ENCODE data around the gene SDK2.
"Not testable (repeated sequence)": the region's sequence is repeated elsewhere in the genome, so short reads cannot be mapped to it uniquely, and the experiment has no call there.

Gene SDK2

DNA sequence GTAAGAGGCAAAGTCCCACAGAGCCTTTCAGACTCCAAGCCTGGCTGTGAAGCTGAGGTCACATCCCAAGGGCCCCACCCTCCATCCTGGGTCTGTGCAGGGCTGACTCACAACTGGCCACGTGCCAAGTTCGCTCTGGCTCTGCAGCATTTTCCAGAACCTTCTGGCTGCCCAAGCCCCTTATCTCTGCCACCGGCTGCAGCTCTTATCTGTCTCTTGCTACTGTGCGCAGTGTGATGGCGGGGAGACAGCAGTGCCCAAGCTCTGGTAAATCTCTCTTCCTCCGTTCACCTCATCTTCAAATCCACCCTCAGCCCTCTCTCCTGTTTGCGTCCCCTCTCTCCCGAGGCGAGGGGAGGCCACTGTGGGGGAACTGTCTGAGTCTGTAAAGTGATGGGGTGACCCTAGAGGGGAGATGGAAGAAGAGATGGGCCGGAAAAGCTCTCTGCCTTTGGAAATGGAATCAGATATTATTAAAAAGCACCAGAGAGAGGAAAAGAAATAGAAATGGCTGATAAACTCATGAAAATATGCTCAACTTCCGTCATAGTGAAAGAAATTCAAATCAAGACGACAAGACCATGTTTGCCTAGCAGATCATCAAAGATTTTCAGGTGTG is 169.8 kb downstream of the SDK2 start:
- Histone ChIP-seq H3K79me2 (ENCODE audit: low read length) (no peaks in the 10 kb centered on the region), H3K9me2 (replicated peaks; ENCODE audit: insufficient read depth, low read length) (no peaks in the 10 kb centered on the region), H3K27me3 (replicated peaks; ENCODE audit: insufficient read depth, low read length) (peaks cover 78% of the 10 kb centered on the region)

DNA sequence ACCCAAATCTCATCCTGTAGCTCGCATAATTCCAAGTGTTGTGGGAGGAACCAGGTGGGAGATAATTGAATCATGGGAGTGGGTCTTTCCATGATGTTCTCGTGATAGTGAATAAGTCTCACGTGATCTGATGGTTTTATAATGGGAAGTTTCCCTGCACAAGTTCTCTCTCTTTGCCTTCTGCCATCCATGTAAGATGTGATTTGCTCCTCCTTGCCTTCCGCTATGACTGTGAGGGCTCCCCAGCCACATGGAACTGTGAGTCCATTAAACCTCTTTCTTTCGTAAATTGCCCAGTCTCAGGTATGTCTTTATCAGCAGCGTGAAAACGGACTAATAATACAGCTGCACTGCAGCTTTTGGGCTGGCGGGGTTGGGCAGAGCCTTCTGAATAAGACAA is 171.5 kb downstream of the SDK2 start:
- not testable (repeated sequence) for H4K20me1 ChIP-seq (ENCODE audit: insufficient read depth, low read length); DNase-seq; H2AFZ ChIP-seq (ENCODE audit: low read length); H3K4me2 ChIP-seq (ENCODE audit: low read depth, low read length); H3K4me3 ChIP-seq (ENCODE audit: low read length); H3K9me3 ChIP-seq (replicated peaks; ENCODE audit: insufficient read depth, low read length); H3K79me2 ChIP-seq (ENCODE audit: low read length); H3K4me1 ChIP-seq (ENCODE audit: low read length); H3K9me2 ChIP-seq (replicated peaks; ENCODE audit: insufficient read depth, low read length); H3K27ac ChIP-seq (ENCODE audit: low read length); H3K9ac ChIP-seq (ENCODE audit: low read length); H3F3A ChIP-seq (ENCODE audit: insufficient read depth, low read length); H3K36me3 ChIP-seq (replicated peaks; ENCODE audit: insufficient read depth, low read length)
- H3K27me3 ChIP-seq (replicated peaks; ENCODE audit: insufficient read depth, low read length) = peaks cover 68% of the 10 kb centered on the region

More for the DNA sequence above, 169.8 kb downstream of the SDK2 start:
- Histone ChIP-seq H3F3A (ENCODE audit: insufficient read depth, low read length) (no peaks in the 10 kb centered on the region), H3K4me2 (ENCODE audit: low read depth, low read length) (no peak overlapping the region), H4K20me1 (ENCODE audit: insufficient read depth, low read length) (no peaks in the 10 kb centered on the region), H3K4me3 (ENCODE audit: low read length) (no peak overlapping the region), H3K36me3 (replicated peaks; ENCODE audit: insufficient read depth, low read length) (no peaks in the 10 kb centered on the region), H3K4me1 (ENCODE audit: low read length) (no peaks in the 10 kb centered on the region), H2AFZ (ENCODE audit: low read length) (no peak overlapping the region), H3K27ac (ENCODE audit: low read length) (no peak overlapping the region), H3K9ac (ENCODE audit: low read length) (no peak overlapping the region), H3K9me3 (replicated peaks; ENCODE audit: insufficient read depth, low read length) (no peaks in the 10 kb centered on the region)
- no peak for TF ChIP-seq EZH2phosphoT487 (IDR thresholded peaks at IDR 0.05; ENCODE audit: low read length)
- no peak for TF ChIP-seq EZH2 (optimal IDR thresholded peaks at IDR 0.05; ENCODE audit: low read depth, low read length)
- TF ChIP-seq, protein P1, sequence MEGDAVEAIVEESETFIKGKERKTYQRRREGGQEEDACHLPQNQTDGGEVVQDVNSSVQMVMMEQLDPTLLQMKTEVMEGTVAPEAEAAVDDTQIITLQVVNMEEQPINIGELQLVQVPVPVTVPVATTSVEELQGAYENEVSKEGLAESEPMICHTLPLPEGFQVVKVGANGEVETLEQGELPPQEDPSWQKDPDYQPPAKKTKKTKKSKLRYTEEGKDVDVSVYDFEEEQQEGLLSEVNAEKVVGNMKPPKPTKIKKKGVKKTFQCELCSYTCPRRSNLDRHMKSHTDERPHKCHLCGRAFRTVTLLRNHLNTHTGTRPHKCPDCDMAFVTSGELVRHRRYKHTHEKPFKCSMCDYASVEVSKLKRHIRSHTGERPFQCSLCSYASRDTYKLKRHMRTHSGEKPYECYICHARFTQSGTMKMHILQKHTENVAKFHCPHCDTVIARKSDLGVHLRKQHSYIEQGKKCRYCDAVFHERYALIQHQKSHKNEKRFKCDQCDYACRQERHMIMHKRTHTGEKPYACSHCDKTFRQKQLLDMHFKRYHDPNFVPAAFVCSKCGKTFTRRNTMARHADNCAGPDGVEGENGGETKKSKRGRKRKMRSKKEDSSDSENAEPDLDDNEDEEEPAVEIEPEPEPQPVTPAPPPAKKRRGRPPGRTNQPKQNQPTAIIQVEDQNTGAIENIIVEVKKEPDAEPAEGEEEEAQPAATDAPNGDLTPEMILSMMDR (IDR thresholded peaks at IDR 0.05; ENCODE audit: low read length) = no peak
- DNase-seq = no peak

DNA sequence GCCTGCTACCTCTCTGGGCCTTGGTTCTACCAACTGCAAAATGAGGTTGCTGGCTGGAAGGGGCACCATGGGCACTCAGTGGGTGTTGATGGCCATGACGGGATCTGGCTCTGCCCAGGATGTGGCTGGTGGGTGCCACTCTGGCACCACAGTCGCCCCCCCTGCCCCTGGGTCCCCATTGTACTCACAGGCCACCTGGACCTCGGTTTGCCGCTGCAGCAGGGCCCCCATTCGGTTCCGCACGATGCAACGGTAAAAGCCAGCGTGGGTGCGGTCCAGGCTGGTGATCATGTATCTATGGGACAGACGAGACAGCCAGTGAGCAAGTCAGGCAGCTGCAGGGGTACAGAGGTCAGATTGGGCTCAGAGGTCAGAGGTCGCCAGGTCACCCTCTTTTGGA is 172.3 kb downstream of the SDK2 start:
- Histone ChIP-seq H3K36me3 (replicated peaks; ENCODE audit: insufficient read depth, low read length) (no peaks in the 10 kb centered on the region), H3K4me2 (ENCODE audit: low read depth, low read length) (no peak overlapping the region), H4K20me1 (ENCODE audit: insufficient read depth, low read length) (no peaks in the 10 kb centered on the region), H2AFZ (ENCODE audit: low read length) (no peak overlapping the region), H3K27ac (ENCODE audit: low read length) (no peak overlapping the region), H3K27me3 (replicated peaks; ENCODE audit: insufficient read depth, low read length) (peaks cover 66% of the 10 kb centered on the region), H3F3A (ENCODE audit: insufficient read depth, low read length) (no peaks in the 10 kb centered on the region), H3K9me3 (replicated peaks; ENCODE audit: insufficient read depth, low read length) (no peaks in the 10 kb centered on the region), H3K4me1 (ENCODE audit: low read length) (no peaks in the 10 kb centered on the region), H3K79me2 (ENCODE audit: low read length) (no peaks in the 10 kb centered on the region), H3K9me2 (replicated peaks; ENCODE audit: insufficient read depth, low read length) (no peaks in the 10 kb centered on the region), H3K4me3 (ENCODE audit: low read length) (no peak overlapping the region), H3K9ac (ENCODE audit: low read length) (no peak overlapping the region)
- TF ChIP-seq EZH2 (optimal IDR thresholded peaks at IDR 0.05; ENCODE audit: low read depth, low read length) = no peak
- TF ChIP-seq, protein P1 (IDR thresholded peaks at IDR 0.05; ENCODE audit: low read length) = no peak
- TF ChIP-seq EZH2phosphoT487 (IDR thresholded peaks at IDR 0.05; ENCODE audit: low read length) = no peak
- DNase-seq = no peak

DNA sequence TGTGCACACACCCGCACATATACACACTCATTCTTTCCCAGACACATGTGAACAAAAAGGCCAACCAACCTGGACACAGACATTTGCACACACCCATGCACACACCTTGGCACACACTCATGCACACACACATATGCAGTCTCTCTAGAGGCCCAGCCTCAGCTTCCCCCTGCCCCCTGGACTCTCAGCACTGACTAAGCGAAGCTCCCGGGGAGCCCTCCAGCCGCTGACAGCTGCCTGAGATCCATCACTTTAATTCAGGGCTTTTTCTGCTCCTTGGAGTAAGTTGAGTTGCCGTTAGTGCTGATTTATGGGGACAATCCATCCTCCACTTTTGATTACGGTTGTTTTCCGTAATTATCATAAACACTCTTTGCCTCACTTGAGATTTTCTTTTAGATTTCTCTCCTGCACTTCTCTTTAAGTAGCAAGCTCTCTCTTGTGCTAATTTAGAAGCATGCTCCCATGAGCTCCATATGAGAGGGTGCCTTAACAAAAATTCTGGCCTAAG is 173.9 kb downstream of the SDK2 start:
- Histone ChIP-seq H3K27ac (ENCODE audit: low read length) (no peak overlapping the region), H3K36me3 (replicated peaks; ENCODE audit: insufficient read depth, low read length) (no peaks in the 10 kb centered on the region), H3K79me2 (ENCODE audit: low read length) (no peaks in the 10 kb centered on the region), H2AFZ (ENCODE audit: low read length) (no peak overlapping the region), H4K20me1 (ENCODE audit: insufficient read depth, low read length) (no peaks in the 10 kb centered on the region), H3F3A (ENCODE audit: insufficient read depth, low read length) (no peaks in the 10 kb centered on the region), H3K4me1 (ENCODE audit: low read length) (no peaks in the 10 kb centered on the region), H3K9ac (ENCODE audit: low read length) (no peak overlapping the region), H3K9me3 (replicated peaks; ENCODE audit: insufficient read depth, low read length) (no peaks in the 10 kb centered on the region), H3K27me3 (replicated peaks; ENCODE audit: insufficient read depth, low read length) (peaks cover 64% of the 10 kb centered on the region), H3K9me2 (replicated peaks; ENCODE audit: insufficient read depth, low read length) (no peaks in the 10 kb centered on the region), H3K4me3 (ENCODE audit: low read length) (no peak overlapping the region), H3K4me2 (ENCODE audit: low read depth, low read length) (no peak overlapping the region)
- TF ChIP-seq EZH2 (optimal IDR thresholded peaks at IDR 0.05; ENCODE audit: low read depth, low read length) (no peak), EZH2phosphoT487 (IDR thresholded peaks at IDR 0.05; ENCODE audit: low read length) (no peak)
- TF ChIP-seq, protein P1 (IDR thresholded peaks at IDR 0.05; ENCODE audit: low read length) = no peak
- DNase-seq = no peak

All from MM.1S (cell line).